ENCODE measurements around the gene RNF111. TPM values are rescaled to one million over a fixed set of nuclear protein-coding genes. Genes with fewer than 3 reads are reported as not detected.

The RNF111 gene
- total and polyA plus RNA-seq, 10 of the 15 experiments (the other 5 are each of a cell fraction or from before 2014, with no cell fraction given) = 8.6 to 34.7 (median 15.7) TPM

GRCh38 chr15:59029554-59029953, 42.1 kb downstream of the RNF111 start:
- WGBS (ENCODE audit: insufficient coverage, insufficient replicate concordance, low lambda C conversion rate, missing lambda C conversion rate) = 88% methylated on average over 1 of the region's 1 CpG
- ChIA-PET POLR2A (interaction anchor here (1.0 kb wide), 1 partner anchor 10 kb away, joined by 5 read pairs; no protein-coding TSS in a partner anchor), SMC1A (ENCODE audit: uncharacterized antibody, unreplicated experiment) (interaction anchor here (0.6 to 1.6 kb wide), 6 partner anchors 12 to 353 kb away, joined by 3 to 4 read pairs (median 3); no protein-coding TSS in a partner anchor), RAD21 (ENCODE audit: unreplicated experiment) (no interaction called here), CTCF (interaction anchor here (1.0 to 1.1 kb wide), 2 partner anchors 11 to 14 kb away, joined by 3 read pairs; no protein-coding TSS in a partner anchor)
- no peak overlapping the region for H3K27ac ChIP-seq (ENCODE audit: control insufficient read depth, insufficient read depth)
- ATAC-seq (no peak), DNase-seq (ENCODE audit: low read depth, low spot score) (no peak), FAIRE-seq (no peak)
- H3K79me2 ChIP-seq (ENCODE audit: control insufficient read depth, insufficient read depth, low read length) = peaks cover 9% of the 10 kb centered on the region
- no TSS peak for BruUV-seq (replicated peaks)
- H4K20me1 ChIP-seq (ENCODE audit: control insufficient read depth, insufficient read depth) = no peaks in the 10 kb centered on the region
- H2AFZ ChIP-seq (ENCODE audit: control insufficient read depth, low read depth, low read length) = no peak overlapping the region
- in situ Hi-C loops (cut with MboI) (no loop called here), intact Hi-C loops (cut with micrococcal nuclease; ENCODE audit: unreplicated experiment) (no loop called here)
- H3K4me3 ChIP-seq = no peak overlapping the region
- H3K27me3 ChIP-seq (replicated peaks in 1 of 2; ENCODE audit: control insufficient read depth in 2 of 2, insufficient read depth in 2 of 2, low read length in 1 of 2) = no peaks in the 10 kb centered on the region
- H3K9me3 ChIP-seq (replicated peaks; ENCODE audit: control insufficient read depth, insufficient read depth, low read length) = peaks cover 2% of the 10 kb centered on the region; the same call in 2 of the 3 replicates
- H3K4me1 ChIP-seq (ENCODE audit: control insufficient read depth, insufficient read depth, low read length) = no peaks in the 10 kb centered on the region
- H3K4me2 ChIP-seq (ENCODE audit: control insufficient read depth, insufficient read depth) = no peak overlapping the region
- peaks cover 1 to 22% of the 10 kb centered on the region in 2 experiments for H3K36me3 ChIP-seq (ENCODE audit: control insufficient read depth in 2 of 2, insufficient read depth in 2 of 2, low read length in 1 of 2)
- H3K9ac ChIP-seq (ENCODE audit: control insufficient read depth, insufficient read depth, low read length) = no peak overlapping the region
- no peak for TF ChIP-seq PBX3 (IDR thresholded peaks at IDR 0.05; ENCODE audit: insufficient replicate concordance, low read depth, low read length)
- no peak for TF ChIP-seq PML (IDR thresholded peaks at IDR 0.05; ENCODE audit: low read length)
- no peak for TF ChIP-seq TCF3 (IDR thresholded peaks at IDR 0.05; ENCODE audit: borderline replicate concordance, insufficient read depth, low read depth, low read length)
- TF ChIP-seq HDGF (IDR thresholded peaks at IDR 0.05) = no peak
- TF ChIP-seq RELA (IDR thresholded peaks at IDR 0.05; ENCODE audit: borderline replicate concordance, partially characterized antibody) = no peak

- peak overlapping the region; percentile 2; the same call in 1 of the 2 replicates for H3K4me3 ChIP-seq
- H3K4me2 ChIP-seq (ENCODE audit: control insufficient read depth, insufficient read depth) = no peak overlapping the region
- ChIA-PET CTCF (interaction anchor here (0.6 kb wide), 1 partner anchor 349 kb away, joined by 3 read pairs; no protein-coding TSS in a partner anchor), SMC1A (ENCODE audit: uncharacterized antibody, unreplicated experiment) (interaction anchor here (1.0 to 1.6 kb wide), 2 partner anchors 31 to 46 kb away, joined by 3 to 4 read pairs; no protein-coding TSS in a partner anchor), POLR2A (no interaction called here), RAD21 (ENCODE audit: unreplicated experiment) (no interaction called here)
- in situ Hi-C loops (cut with MboI) (no loop called here), intact Hi-C loops (cut with micrococcal nuclease; ENCODE audit: unreplicated experiment) (no loop called here)
- H3K27ac ChIP-seq (ENCODE audit: control insufficient read depth, insufficient read depth) = no peak overlapping the region
- H3K4me1 ChIP-seq (ENCODE audit: control insufficient read depth, insufficient read depth, low read length) = no peaks in the 10 kb centered on the region
- WGBS (ENCODE audit: insufficient coverage, insufficient replicate concordance, low lambda C conversion rate, missing lambda C conversion rate) = 33% methylated on average over 3 of the region's 3 CpGs
- BruUV-seq (replicated peaks) = no TSS peak
- FAIRE-seq (no peak), ATAC-seq (no peak), DNase-seq (ENCODE audit: low read depth, low spot score) (no peak)
- H4K20me1 ChIP-seq (ENCODE audit: control insufficient read depth, insufficient read depth) = no peaks in the 10 kb centered on the region
- H3K9ac ChIP-seq (ENCODE audit: control insufficient read depth, insufficient read depth, low read length) = no peak overlapping the region
- H3K9me3 ChIP-seq (replicated peaks; ENCODE audit: control insufficient read depth, insufficient read depth, low read length) = peaks cover 24% of the 10 kb centered on the region
- no peak overlapping the region for H2AFZ ChIP-seq (ENCODE audit: control insufficient read depth, low read depth, low read length)
- H3K27me3 ChIP-seq (replicated peaks in 1 of 2; ENCODE audit: control insufficient read depth in 2 of 2, insufficient read depth in 2 of 2, low read length in 1 of 2) = no peaks in the 10 kb centered on the region
- H3K36me3 ChIP-seq (ENCODE audit: control insufficient read depth in 2 of 2, insufficient read depth in 2 of 2, low read length in 1 of 2) = peaks cover 2 to 35% of the 10 kb centered on the region in 2 experiments
- H3K79me2 ChIP-seq (ENCODE audit: control insufficient read depth, insufficient read depth, low read length) = peaks cover 31% of the 10 kb centered on the region
- TF ChIP-seq GATAD2B (conservative IDR thresholded peaks at IDR 0.05; ENCODE audit: low read depth) = no peak
- no peak for TF ChIP-seq CTCF (IDR thresholded peaks at IDR 0.05 in 2 of 3, conservative IDR thresholded peaks at IDR 0.05 in 1 of 3; ENCODE audit: control insufficient read depth in 2 of 3, extremely low read depth in 1 of 3, insufficient read depth in 1 of 3, low read depth in 3 of 3, low read length in 3 of 3)
- no peak for TF ChIP-seq IRF4 (IDR thresholded peaks at IDR 0.05; ENCODE audit: low read depth, low read length)
- no peak for TF ChIP-seq HDGF (IDR thresholded peaks at IDR 0.05)
- TF ChIP-seq NFYA (IDR thresholded peaks at IDR 0.05; ENCODE audit: borderline replicate concordance, low read depth, low read length) = no peak
- TF ChIP-seq EP300 (IDR thresholded peaks at IDR 0.05; ENCODE audit: borderline replicate concordance in 1 of 2, control insufficient read depth in 1 of 2, low read depth in 2 of 2, low read length in 2 of 2) = no peak
- TF ChIP-seq ETV6 (conservative IDR thresholded peaks at IDR 0.05 in 1 of 2, IDR thresholded peaks at IDR 0.05 in 1 of 2; ENCODE audit: borderline replicate concordance in 1 of 2, low read depth in 1 of 2) = no peak
- no peak for TF ChIP-seq MYC (IDR thresholded peaks at IDR 0.05; ENCODE audit: insufficient read depth, insufficient read length, insufficient replicate concordance, low read length, severe bottlenecking)
These were observed 47.7 kb downstream of the RNF111 start for GRCh38 chr15:59035201-59035600.

Measured in GM12878 (cell line).